Left ventricle myocardium inferior (tissue), 1 donor: Measurements from ENCODE around the gene PLEKHJ1. TPM values are rescaled to one million over a fixed set of nuclear protein-coding genes. Genes with fewer than 3 reads are reported as not detected.

Source experiments
- DNase-seq: peaks from one replicate; pipeline ENCODE4 v3.0.0-alpha.2; 2020
- H3K27ac ChIP-seq: fragments of 200-600 bp; replicated peaks from 2 replicates; pipeline ENCODE4 v1.8.0; 2021
- H3K27me3 ChIP-seq: fragments of 200-600 bp; 2 replicates; pipeline ENCODE4 v1.8.0; 2021; ENCODE audit warnings: low read depth
- H3K36me3 ChIP-seq: fragments of 200-600 bp; 2 replicates; pipeline ENCODE4 v1.8.0; 2021
- H3K4me1 ChIP-seq: fragments of 200-600 bp; 2 replicates; pipeline ENCODE4 v1.8.0; 2021
- H3K4me3 ChIP-seq: fragments of 200-600 bp; 2 replicates; pipeline ENCODE4 v1.8.0; 2021; ENCODE audit warnings: mild to moderate bottlenecking, moderate library complexity
- H3K9me3 ChIP-seq: fragments of 200-600 bp; replicated peaks from 2 replicates; pipeline ENCODE4 v1.8.0; 2021
- CTCF ChIP-seq: fragments of 200-600 bp; IDR thresholded peaks from 2 replicates; pipeline ENCODE4 v1.8.0; 2021; ENCODE audit warnings: antibody characterized with exemption, mild to moderate bottlenecking, borderline replicate concordance
- intact Hi-C: fragments of 100-400 bp; cut with micrococcal nuclease; formaldehyde crosslinking; loops from one replicate; pipeline ENCODE4 v1.11.0; 2022
- total RNA-seq: library from RNA; stranded (reverse); fragmentation: NEBNext Ultra II Directional; extraction: Animal tissue kit (Norgen Biotek cat#: 25700); gene quantifications from one replicate; pipeline ENCODE4 v1.2.1, GENCODE V29; 2021
- donor health status: DM: no; HTN: yes; CAD: no; lungs with severe emphysema.

PLEKHJ1 gene
- total RNA-seq, 1 donor from 2014 or later, result 47.8 TPM

GRCh38 chr19:2210206-2210605, 25.9 kb downstream of the PLEKHJ1 start:
- Histone ChIP-seq H3K36me3 (peaks cover 80% of the 10 kb centered on the region), H3K27ac (no peak overlapping the region), H3K4me1 (peaks cover 25% of the 10 kb centered on the region), H3K27me3 (no peaks in the 10 kb centered on the region), H3K9me3 (no peaks in the 10 kb centered on the region), H3K4me3 (no peak overlapping the region)
- DNase-seq, result no peak
- TF ChIP-seq CTCF, result no peak
- intact Hi-C loops, result no loop called here

- DNase-seq, result no peak
- intact Hi-C loops, result no loop called here
- no peak for TF ChIP-seq CTCF
- Histone ChIP-seq H3K27ac (peak overlapping the region; percentile 62), H3K9me3 (no peaks in the 10 kb centered on the region), H3K4me1 (peaks cover 25% of the 10 kb centered on the region), H3K36me3 (peaks cover 76% of the 10 kb centered on the region), H3K4me3 (no peak overlapping the region), H3K27me3 (no peaks in the 10 kb centered on the region)
Observed at GRCh38 chr19:2209408-2209807, 26.7 kb downstream of the PLEKHJ1 start.

- no peak for TF ChIP-seq CTCF
- Histone ChIP-seq H3K27me3 (no peaks in the 10 kb centered on the region), H3K36me3 (peaks cover 74% of the 10 kb centered on the region), H3K27ac (peak overlapping the region; percentile 62), H3K4me1 (peaks cover 25% of the 10 kb centered on the region), H3K4me3 (no peak overlapping the region), H3K9me3 (no peaks in the 10 kb centered on the region)
- intact Hi-C loops, result no loop called here
- peak; percentile 49 for DNase-seq
Observed at GRCh38 chr19:2208975-2209374, 27.2 kb downstream of the PLEKHJ1 start.

- peak; percentile 46 for TF ChIP-seq CTCF
- DNase-seq, result peak; percentile 75
- Histone ChIP-seq H3K9me3 (no peaks in the 10 kb centered on the region), H3K36me3 (peaks cover 72% of the 10 kb centered on the region), H3K4me1 (peaks cover 25% of the 10 kb centered on the region), H3K4me3 (peak overlapping the region; percentile 18), H3K27ac (peak overlapping the region; percentile 62), H3K27me3 (no peaks in the 10 kb centered on the region)
- intact Hi-C loops, result no loop called here
Observed at GRCh38 chr19:2207991-2208860, 27.9 kb downstream of the PLEKHJ1 start.

GRCh38 chr19:2207008-2207407, 29.1 kb downstream of the PLEKHJ1 start:
- DNase-seq, result no peak
- peaks cover 25% of the 10 kb centered on the region for H3K4me1 ChIP-seq
- H3K36me3 ChIP-seq, result peaks cover 59% of the 10 kb centered on the region
- no peak overlapping the region for H3K4me3 ChIP-seq
- H3K27me3 ChIP-seq, result no peaks in the 10 kb centered on the region
- TF ChIP-seq CTCF, result no peak
- intact Hi-C loops, result no loop called here
- no peaks in the 10 kb centered on the region for H3K9me3 ChIP-seq
- H3K27ac ChIP-seq, result no peak overlapping the region
